ENCODE results near the gene IFITM2. TPM values are rescaled to one million over a fixed set of nuclear protein-coding genes. Genes with fewer than 3 reads are reported as not detected.
A peak's percentile ranks its signal among the peaks of the same experiment; 100 is the strongest.
"Not testable (repeated sequence)": the region's sequence is repeated elsewhere in the genome, so short reads cannot be mapped to it uniquely, and the experiment has no call there.

Gene IFITM2
- total RNA-seq, 4 donors from 2014 or later = 89.3 to 183 (median 126) TPM

GRCh38 chr11:328012-328411 lies 20.4 kb downstream of the IFITM2 start:
- Histone ChIP-seq H3K36me3 (no peaks in the 10 kb centered on the region), H3K27me3 (no peaks in the 10 kb centered on the region), H3K9me3 (no peaks in the 10 kb centered on the region), H3K4me3 (no peak overlapping the region), H3K4me1 (peaks cover 12 to 49% (median 31%) of the 10 kb centered on the region in 3 donors), H3K27ac (peak overlapping the region in 3 of 4 donors; percentile 20 to 88 (median 85))
- TF ChIP-seq POLR2AphosphoS5 (IDR thresholded peaks at IDR 0.05) = no peak
- TF ChIP-seq EP300 (IDR thresholded peaks at IDR 0.05) = no peak
- no peak for TF ChIP-seq CTCF (IDR thresholded peaks at IDR 0.05)
- TF ChIP-seq POLR2A (IDR thresholded peaks at IDR 0.05) = no peak
- no peak for ATAC-seq
- 91 to 92% methylated on average over 9 to 10 of the region's 13 CpGs for WGBS, 2 donors (ENCODE audit: low coverage in 1 of 2)

GRCh38 chr11:328516-329100 lies 21.0 kb downstream of the IFITM2 start:
- H3K4me3 ChIP-seq, H3K27me3 ChIP-seq, ATAC-seq, H3K36me3 ChIP-seq, H3K9me3 ChIP-seq: not testable (repeated sequence)
- WGBS, 2 donors (ENCODE audit: low coverage in 1 of 2) = 92 to 95% methylated on average over 2 to 15 of the region's 15 CpGs
- Histone ChIP-seq H3K27ac (peak overlapping the region in 2 of 4 donors; percentile 20 to 88), H3K4me1 (peaks cover 12 to 45% (median 31%) of the 10 kb centered on the region in 3 donors)

- H3K27ac ChIP-seq = no peak overlapping the region
- 67 to 92% methylated on average over 1 to 2 of the region's 2 CpGs for WGBS, 2 donors (ENCODE audit: low coverage in 1 of 2)
- no peak for TF ChIP-seq EP300 (IDR thresholded peaks at IDR 0.05)
- no peak for TF ChIP-seq POLR2A (IDR thresholded peaks at IDR 0.05)
- no peak for TF ChIP-seq POLR2AphosphoS5 (IDR thresholded peaks at IDR 0.05)
- no peak for TF ChIP-seq CTCF (IDR thresholded peaks at IDR 0.05)
- H3K27me3 ChIP-seq = no peaks in the 10 kb centered on the region
- ATAC-seq = no peak
- H3K9me3 ChIP-seq = no peaks in the 10 kb centered on the region
- H3K4me3 ChIP-seq = no peak overlapping the region
- H3K36me3 ChIP-seq = no peaks in the 10 kb centered on the region
- H3K4me1 ChIP-seq = peaks cover 8 to 36% (median 26%) of the 10 kb centered on the region in 3 donors
Measured at GRCh38 chr11:329886-330253, 22.3 kb downstream of the IFITM2 start.

GRCh38 chr11:330307-330693 lies 22.7 kb downstream of the IFITM2 start:
- WGBS, 2 donors (ENCODE audit: low coverage in 1 of 2) = 75 to 83% methylated on average over 2 to 4 of the region's 14 CpGs

GRCh38 chr11:330694-331357 lies 23.2 kb downstream of the IFITM2 start:
- no peaks in the 10 kb centered on the region for H3K27me3 ChIP-seq
- H3K27ac ChIP-seq = no peak overlapping the region
- H3K4me3 ChIP-seq = no peak overlapping the region
- WGBS, 2 donors (ENCODE audit: low coverage in 1 of 2) = 87 to 90% methylated on average over 4 to 17 of the region's 34 CpGs
- no peak for TF ChIP-seq POLR2A (IDR thresholded peaks at IDR 0.05)
- TF ChIP-seq POLR2AphosphoS5 (IDR thresholded peaks at IDR 0.05) = no peak
- TF ChIP-seq EP300 (IDR thresholded peaks at IDR 0.05) = no peak
- no peak for TF ChIP-seq CTCF (IDR thresholded peaks at IDR 0.05)
- ATAC-seq = no peak
- H3K4me1 ChIP-seq = peaks cover 3 to 37% (median 25%) of the 10 kb centered on the region in 3 donors
- H3K9me3 ChIP-seq = no peaks in the 10 kb centered on the region
- no peaks in the 10 kb centered on the region for H3K36me3 ChIP-seq

More at GRCh38 chr11:330307-330693, 22.7 kb downstream of the IFITM2 start:
- no peak overlapping the region for H3K4me3 ChIP-seq
- no peak for TF ChIP-seq CTCF (IDR thresholded peaks at IDR 0.05)
- TF ChIP-seq POLR2AphosphoS5 (IDR thresholded peaks at IDR 0.05) = no peak
- no peak for TF ChIP-seq EP300 (IDR thresholded peaks at IDR 0.05)
- no peak for TF ChIP-seq POLR2A (IDR thresholded peaks at IDR 0.05)
- H3K36me3 ChIP-seq = no peaks in the 10 kb centered on the region
- H3K4me1 ChIP-seq = peaks cover 7 to 37% (median 24%) of the 10 kb centered on the region in 3 donors
- H3K27ac ChIP-seq = no peak overlapping the region
- no peaks in the 10 kb centered on the region for H3K27me3 ChIP-seq
- no peaks in the 10 kb centered on the region for H3K9me3 ChIP-seq
- ATAC-seq = no peak

Measured in gastroesophageal sphincter (tissue), 4 donors.